DND-41 (cell line): ENCODE results near the gene MMP25.

ENCODE experiments used
- CTCF ChIP-seq: IDR thresholded peaks from 2 replicates; pipeline ENCODE4 v1.5.1; 2012; ENCODE audit warnings: borderline replicate concordance, low read length, moderate library complexity, mild to moderate bottlenecking; ENCODE audit not compliant: poor library complexity, severe bottlenecking; ENCODE audit errors: extremely low read depth
- EZH2 ChIP-seq: IDR thresholded peaks from 3 replicates; pipeline ENCODE4 v1.6.1; 2012; ENCODE audit warnings: borderline replicate concordance, low read depth, mild to moderate bottlenecking, moderate library complexity, low read length, inconsistent platforms; ENCODE audit not compliant: severe bottlenecking

DNA sequence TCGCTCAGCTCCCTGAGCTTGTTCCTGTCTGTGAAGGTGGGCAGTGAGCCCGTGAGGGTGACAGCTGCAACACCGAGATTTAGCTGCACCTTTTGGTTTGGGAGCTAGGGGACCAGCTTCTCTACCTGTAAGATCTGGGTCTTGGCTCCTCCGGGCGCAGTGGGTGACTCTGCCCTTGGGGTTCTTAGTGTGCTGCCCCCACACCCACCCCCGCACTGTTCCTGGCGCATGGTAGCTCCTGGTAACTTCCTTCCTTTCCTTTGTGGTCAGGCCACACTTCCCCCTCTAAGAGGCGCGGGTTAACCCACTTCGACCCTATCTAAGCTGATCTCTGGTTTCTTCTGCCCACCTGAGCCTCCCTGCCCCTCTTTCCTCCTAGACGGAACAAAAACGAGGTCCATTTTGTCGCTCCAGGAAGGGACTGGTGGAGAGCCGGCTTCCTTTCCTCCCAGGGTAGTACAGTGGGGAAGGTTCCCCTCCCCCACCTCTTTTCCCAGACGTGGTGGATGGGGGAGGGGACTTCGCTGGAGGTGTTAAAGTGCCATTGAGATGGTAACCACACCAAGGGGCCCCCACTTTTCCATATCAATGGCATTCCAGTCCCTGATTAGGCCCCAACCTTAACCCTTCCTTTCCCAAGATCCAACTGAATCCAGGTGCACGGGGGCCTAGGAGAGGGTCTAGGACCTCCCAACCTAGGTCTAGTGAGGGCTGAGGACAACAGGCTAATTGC is 38.2 kb upstream of the MMP25 start:
- TF ChIP-seq CTCF (no peak), EZH2 (no peak)
